Epithelial cell of alveolus of lung (primary cell): ENCODE results near the gene NKX2-3. TPM values are rescaled to one million over a fixed set of nuclear protein-coding genes. Genes with fewer than 3 reads are reported as not detected.

Experiments used
- total RNA-seq: library from RNA; depleted of rRNA; stranded (reverse); fragments of >200 nt; gene quantifications from 2 replicates; pipeline ENCODE4 v1.2.1, GENCODE V29; 2015

NKX2-3 gene
- total RNA-seq, result not detected in 2 replicates

GRCh38 chr10:99532687-99533495, at the start of gene NKX2-3:
Gene NKX2-3 (plus strand): TSS chr10:99532942. CDS start chr10:99533132, 190 bp downstream.

Other genes with a start within 250 kb of the NKX2-3 start
- gene CNNM1, start 203.6 kb upstream of the NKX2-3 start, total RNA-seq, result 0.13 TPM in 1 of 2 replicates, not detected in the other
- 14.9 and 45.1 TPM in 2 replicates for gene GOT1, start 102.3 kb upstream of the NKX2-3 start, total RNA-seq
- gene SLC25A28, start 87.5 kb downstream of the NKX2-3 start, total RNA-seq, result 7.6 and 19.2 TPM in 2 replicates
- 7.3 and 12.5 TPM in 2 replicates for gene ENTPD7, start 126.6 kb downstream of the NKX2-3 start, total RNA-seq
- gene COX15, start 199.2 kb downstream of the NKX2-3 start, total RNA-seq, result 25.1 and 38.6 TPM in 2 replicates
- 14.2 and 21.4 TPM in 2 replicates for gene CUTC, start 199.3 kb downstream of the NKX2-3 start, total RNA-seq
- gene ABCC2, start 249.7 kb downstream of the NKX2-3 start, total RNA-seq, result 1.0 and 3.4 TPM in 2 replicates